Stomach (tissue), 9 donors: ENCODE data around the gene PRAME. TPM values are rescaled to one million over a fixed set of nuclear protein-coding genes. Genes with fewer than 3 reads are reported as not detected.
"Not testable (repeated sequence)": the region's sequence is repeated elsewhere in the genome, so short reads cannot be mapped to it uniquely, and the experiment has no call there.

Experiments
- DNase-seq, 2 donors: peaks; one replicate each; pipeline versions ENCODE4 v3.0.0 to v3.0.0-alpha.2; 2013 to 2019
- H3K27ac ChIP-seq, 5 donors: fragments of 200-600 bp in 4 of 5; sonication (generic) in 4 of 5; one replicate each; pipeline ENCODE4 v1.5.1; 2013 to 2019; ENCODE audit warnings: mild to moderate bottlenecking in 1 of 5, moderate library complexity in 1 of 5
- H3K27me3 ChIP-seq, 3 donors: fragments of 200-600 bp; sonication (generic); one replicate each; pipeline ENCODE4 v1.5.1; 2017 to 2019; ENCODE audit warnings: mixed run types in 1 of 3
- H3K36me3 ChIP-seq, 4 donors: fragments of 200-600 bp; sonication (generic); 1 replicate in 3 of 4; 2 replicates in 1 of 4; pipeline ENCODE4 v1.5.1; 2016 to 2019
- H3K4me1 ChIP-seq, 4 donors: fragments of 200-600 bp; sonication (generic); one replicate each; pipeline ENCODE4 v1.5.1; 2016 to 2019
- H3K4me3 ChIP-seq, 4 donors: fragments of 200-600 bp; sonication (generic) in 3 of 4; one replicate each; pipeline ENCODE4 v1.5.1; 2016 to 2019; ENCODE audit warnings: mild to moderate bottlenecking in 1 of 4
- H3K9me3 ChIP-seq, 4 donors: fragments of 200-600 bp; sonication (generic); one replicate each; pipeline ENCODE4 v1.5.1; 2016 to 2019
- CTCF ChIP-seq, 7 experiments: fragments of 450-650 bp in 4 of 7; fragments of 200-600 bp in 3 of 7; sonication (generic) in 3 of 7; IDR thresholded peaks; one replicate each; pipeline ENCODE4 v1.5.1; 2016 to 2019; ENCODE audit warnings: antibody characterized with exemption in 7 of 7, control low read depth in 2 of 7, mild to moderate bottlenecking in 1 of 7
- EP300 ChIP-seq: sonication (generic); formaldehyde crosslinking; IDR thresholded peaks from one replicate; pipeline ENCODE4 v1.6.1; 2017; ENCODE audit warnings: antibody characterized with exemption
- POLR2A ChIP-seq, 4 donors: fragments of 450-650 bp; IDR thresholded peaks; one replicate each; pipeline ENCODE4 v1.6.1; 2016; ENCODE audit warnings: antibody characterized with exemption in 4 of 4, control low read depth in 2 of 4, mild to moderate bottlenecking in 1 of 4, moderate library complexity in 1 of 4
- POLR2AphosphoS5 ChIP-seq, 3 donors: sonication (generic); formaldehyde crosslinking; IDR thresholded peaks; one replicate each; pipeline ENCODE4 v1.6.1; 2016; ENCODE audit warnings: antibody characterized with exemption in 3 of 3
- WGBS, 5 donors: extraction: QIAGEN DNeasy Blood & Tissue Kit in 3 of 5; methylation state at CpG; one replicate each; pipeline versions ENCODE4 v1.1.5 to v1.1.7; 2013 to 2018; 5-methylcytosine and 5-hydroxymethylcytosine counted together
- intact Hi-C: fragments of 100-400 bp; cut with DNase I; formaldehyde crosslinking; loops from one replicate; pipeline ENCODE4 v1.15.1; 2023; ENCODE audit warnings: low total_unique reads
- polyA plus RNA-seq, 3 donors: library from polyadenylated mRNA; stranded (reverse); fragments of 200-250 nt; gene quantifications; one replicate each; pipeline ENCODE4 v1.2.3, GENCODE V29; 2013
- total RNA-seq, 5 donors: library from RNA; depleted of rRNA; stranded (reverse); fragments of >200 nt; gene quantifications; one replicate each; pipeline versions ENCODE4 v1.1.0 to v1.2.3, GENCODE V29; 2014 to 2016
- donor health status: healthy with polysubstance abuse.
- donor health status: Bipolar disorder and iron deficiency.
- donor health status: healthy.

Gene PRAME
- total and polyA plus RNA-seq, 8 donors, result not detected

- H3K4me1 ChIP-seq, result no peaks in the 10 kb centered on the region
- WGBS, 5 donors, result 60 to 82% (median 73%) methylated on average over 5 of the region's 5 CpGs
- no peaks in the 10 kb centered on the region for H3K9me3 ChIP-seq
- no peak for DNase-seq
- H3K27me3 ChIP-seq, result peaks cover 0 to 60% (median 13%) of the 10 kb centered on the region in 3 donors
- H3K27ac ChIP-seq, result no peak overlapping the region
- no peak overlapping the region for H3K4me3 ChIP-seq
- intact Hi-C loops, result no loop called here
- H3K36me3 ChIP-seq, result no peaks in the 10 kb centered on the region
- no peak for TF ChIP-seq EP300
- TF ChIP-seq CTCF (IDR thresholded peaks at IDR 0.05), result no peak
- TF ChIP-seq POLR2AphosphoS5 (IDR thresholded peaks at IDR 0.05), result no peak
- no peak for TF ChIP-seq POLR2A (IDR thresholded peaks at IDR 0.05)
These were observed 39.5 kb downstream of the PRAME start for GRCh38 chr22:22519591-22519990.

- H3K9me3 ChIP-seq, result no peaks in the 10 kb centered on the region
- H3K4me1 ChIP-seq, result no peaks in the 10 kb centered on the region
- TF ChIP-seq POLR2A (IDR thresholded peaks at IDR 0.05) (no peak), EP300 (no peak), POLR2AphosphoS5 (IDR thresholded peaks at IDR 0.05) (no peak), CTCF (IDR thresholded peaks at IDR 0.05) (no peak)
- 58 to 72% (median 67%) methylated on average over 4 of the region's 4 CpGs for WGBS, 5 donors
- peaks cover 0 to 46% (median 13%) of the 10 kb centered on the region in 3 donors for H3K27me3 ChIP-seq
- no peak overlapping the region for H3K27ac ChIP-seq
- intact Hi-C loops, result no loop called here
- DNase-seq, result no peak
- no peaks in the 10 kb centered on the region for H3K36me3 ChIP-seq
- H3K4me3 ChIP-seq, result no peak overlapping the region
These were observed 42.1 kb downstream of the PRAME start for GRCh38 chr22:22516992-22517391.

GRCh38 chr22:22515890-22516289 is 43.2 kb downstream of the PRAME start:
- H3K27ac ChIP-seq, result no peak overlapping the region
- peaks cover 0 to 38% (median 13%) of the 10 kb centered on the region in 3 donors for H3K27me3 ChIP-seq
- no peak for DNase-seq
- H3K9me3 ChIP-seq, result peaks cover 0 to 2% (median 0%) of the 10 kb centered on the region in 4 donors
- no peaks in the 10 kb centered on the region for H3K36me3 ChIP-seq
- intact Hi-C loops, result no loop called here
- H3K4me1 ChIP-seq, result no peaks in the 10 kb centered on the region
- no peak overlapping the region for H3K4me3 ChIP-seq
- TF ChIP-seq POLR2AphosphoS5 (IDR thresholded peaks at IDR 0.05) (no peak), CTCF (IDR thresholded peaks at IDR 0.05) (no peak), EP300 (no peak), POLR2A (IDR thresholded peaks at IDR 0.05) (no peak)

- DNase-seq, H3K4me3 ChIP-seq, H3K27ac ChIP-seq, H3K36me3 ChIP-seq, H3K4me1 ChIP-seq, intact Hi-C loops: not testable (repeated sequence)
- H3K27me3 ChIP-seq, result peaks cover 0 to 38% (median 13%) of the 10 kb centered on the region in 3 donors
- H3K9me3 ChIP-seq, result peaks cover 0 to 15% (median 7%) of the 10 kb centered on the region in 4 donors
- WGBS, 5 donors, result 51 to 63% (median 59%) methylated on average over 8 of the region's 8 CpGs
These were observed 44.6 kb downstream of the PRAME start for GRCh38 chr22:22514431-22514830.

- DNase-seq, result no peak
- H3K27me3 ChIP-seq, result peaks cover 0 to 42% (median 13%) of the 10 kb centered on the region in 3 donors
- peaks cover 0 to 23% (median 10%) of the 10 kb centered on the region in 4 donors for H3K9me3 ChIP-seq
- no peaks in the 10 kb centered on the region for H3K36me3 ChIP-seq
- TF ChIP-seq EP300, result no peak
- TF ChIP-seq CTCF (IDR thresholded peaks at IDR 0.05), result no peak
- TF ChIP-seq POLR2A (IDR thresholded peaks at IDR 0.05), result no peak
- TF ChIP-seq POLR2AphosphoS5 (IDR thresholded peaks at IDR 0.05), result no peak
- H3K4me1 ChIP-seq, result peaks cover 0 to 5% (median 4%) of the 10 kb centered on the region in 4 donors
- WGBS, 5 donors, result 89 to 97% (median 95%) methylated on average over 2 of the region's 2 CpGs
- no peak overlapping the region for H3K4me3 ChIP-seq
- intact Hi-C loops, result no loop called here
- no peak overlapping the region for H3K27ac ChIP-seq
These were observed 45.4 kb downstream of the PRAME start for GRCh38 chr22:22513619-22514018.
